ENCODE measurements around the gene RSPH10B.
"Not testable (repeated sequence)": the region's sequence is repeated elsewhere in the genome, so short reads cannot be mapped to it uniquely, and the experiment has no call there.

DNA sequence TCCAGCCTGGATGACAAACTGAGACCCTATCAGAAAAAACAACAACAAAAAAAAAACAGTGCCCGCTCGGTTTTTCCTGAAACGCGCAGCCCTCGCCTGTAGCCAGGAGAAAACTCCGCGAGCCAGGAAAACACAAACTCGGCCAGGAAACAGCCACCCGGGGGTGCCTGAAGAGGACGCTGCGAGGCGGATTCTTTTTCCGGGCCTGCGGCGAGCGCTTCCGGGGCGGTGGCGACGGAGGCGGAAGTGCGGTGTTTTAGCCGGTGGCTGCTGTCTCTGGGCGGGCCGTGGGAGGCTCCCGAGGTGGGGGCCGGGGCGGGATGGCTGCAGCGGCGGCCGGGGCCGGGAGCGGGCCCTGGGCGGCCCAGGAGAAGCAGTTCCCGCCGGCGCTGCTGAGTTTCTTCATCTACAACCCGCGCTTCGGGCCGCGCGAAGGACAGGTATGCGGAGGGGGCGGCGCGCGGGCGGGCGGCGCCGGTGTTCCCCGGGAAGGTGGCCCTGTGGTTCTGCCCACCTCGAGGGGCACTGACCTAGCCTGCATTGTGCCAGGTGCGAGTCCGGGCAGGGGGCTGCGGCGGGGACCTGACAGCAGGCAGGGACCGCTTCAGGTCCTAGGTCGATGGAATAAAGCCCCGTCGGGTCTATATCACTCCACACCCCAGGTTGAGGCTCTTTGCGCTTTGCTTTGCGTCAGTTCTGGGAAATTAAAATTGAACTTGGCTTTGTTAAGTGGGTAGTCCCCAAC is 71.8 kb downstream of the RSPH10B start, which contains the start of gene CCZ1:
- not testable (repeated sequence) for TF ChIP-seq POLR2AphosphoS5 (IDR thresholded peaks at IDR 0.05; ENCODE audit: low read depth, low read length); CHD1 (IDR thresholded peaks at IDR 0.05; ENCODE audit: low read depth, low read length); ZNF274 (IDR thresholded peaks at IDR 0.05; ENCODE audit: borderline replicate concordance, extremely low read depth, low read length); TCF12 (IDR thresholded peaks at IDR 0.05; ENCODE audit: low read depth, low read length)
